Measurements from ENCODE around the gene GREB1L.

Gene GREB1L

DNA sequence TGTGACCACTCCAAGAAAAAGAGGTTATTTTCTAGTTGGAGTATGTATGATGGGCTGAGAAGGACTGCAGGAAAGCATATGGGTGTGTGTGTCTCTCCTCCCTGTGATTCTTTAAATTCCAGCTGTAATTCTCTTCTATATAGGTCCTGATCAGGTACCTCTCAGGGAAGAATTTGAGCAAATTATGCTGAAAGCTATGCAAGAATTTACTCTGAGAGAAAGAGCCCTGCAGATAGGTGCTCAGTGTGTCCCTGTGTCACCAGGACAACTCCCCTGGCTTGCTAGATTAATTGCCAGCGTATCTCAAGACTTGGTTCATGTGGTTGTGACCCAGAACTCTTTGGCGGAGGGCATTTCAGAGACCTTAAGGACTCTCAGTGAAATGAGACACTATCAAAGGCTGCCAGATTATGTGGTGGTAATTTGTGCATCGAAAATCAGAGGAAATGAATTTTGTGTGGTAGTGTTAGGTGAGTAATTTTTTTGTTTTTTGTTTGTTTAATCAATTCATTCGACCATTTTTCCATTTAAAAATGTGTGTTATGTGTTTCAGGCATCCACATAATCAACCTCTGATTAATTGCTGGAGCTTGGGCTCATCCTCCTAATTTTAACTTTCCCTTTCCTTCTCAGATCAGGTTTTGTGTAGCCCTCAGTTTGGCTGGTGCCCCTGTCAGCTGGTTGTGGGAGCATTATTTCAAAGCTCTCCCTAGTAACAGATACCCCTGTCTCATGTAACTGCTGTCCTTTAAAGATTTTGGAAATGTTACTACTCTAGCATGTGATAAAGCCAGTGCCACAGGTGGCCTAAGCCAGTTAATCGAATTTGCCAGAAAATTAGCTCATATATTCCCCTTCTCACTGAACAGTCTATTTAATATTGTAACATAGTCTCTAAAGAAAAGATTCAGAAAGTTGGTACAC, 207.6 kb downstream of the GREB1L start:
- no peak for DNase-seq

DNA sequence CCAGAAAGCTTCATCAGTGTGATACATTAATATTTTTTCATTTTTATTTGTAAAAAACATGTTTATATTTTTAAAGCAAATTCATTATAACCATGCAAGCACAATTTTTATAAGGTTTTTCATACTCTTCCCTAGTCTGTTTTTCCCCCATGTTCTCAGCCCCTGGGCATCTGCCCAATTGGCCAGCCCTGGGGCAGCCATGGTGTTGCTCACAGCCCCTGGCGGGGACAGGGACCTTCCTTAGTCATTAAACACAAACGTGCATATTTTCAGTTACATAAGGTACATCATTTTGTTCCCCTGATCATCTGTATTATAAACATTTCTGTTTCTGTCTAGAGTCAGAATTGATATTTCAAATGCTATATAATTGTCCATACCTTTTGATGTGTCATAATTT, 208.5 kb downstream of the GREB1L start:
- no peak for DNase-seq

DNA sequence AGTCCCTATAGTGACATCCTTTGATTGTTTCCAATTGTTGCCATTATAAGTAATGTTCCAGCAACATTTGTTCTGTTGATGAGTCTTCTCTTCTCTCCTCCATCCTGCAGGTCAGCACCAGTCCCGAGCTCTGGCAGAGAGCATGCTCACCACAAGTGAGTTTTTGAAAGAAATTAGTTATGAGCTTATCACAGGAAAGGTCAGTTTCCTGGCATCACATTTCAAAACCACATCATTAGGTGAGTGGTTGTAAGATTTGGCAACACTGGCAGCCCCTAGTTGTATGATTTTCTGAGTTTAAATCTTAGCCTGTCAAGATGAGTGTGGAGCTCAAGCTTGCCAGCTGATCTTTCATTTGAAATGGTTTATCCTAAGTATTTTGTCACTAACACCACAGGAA, 208.9 kb downstream of the GREB1L start:
- no peak for DNase-seq

DNA sequence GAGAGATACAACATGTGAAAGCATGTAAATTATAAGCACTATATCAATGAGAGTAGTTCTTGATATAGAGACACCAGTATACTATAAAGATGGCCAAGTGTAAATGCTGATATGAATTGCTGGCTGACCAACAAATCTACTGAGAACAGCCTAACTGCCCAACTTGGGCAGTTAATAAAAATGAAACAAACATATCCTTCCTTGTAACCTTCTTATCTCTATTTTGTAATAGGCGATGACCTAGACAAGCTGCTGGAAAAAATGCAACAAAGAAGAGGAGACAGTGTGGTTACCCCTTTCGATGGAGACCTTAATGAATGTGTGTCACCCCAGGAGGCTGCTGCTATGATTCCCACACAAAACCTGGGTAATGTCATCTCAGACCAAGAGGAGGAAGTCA, 209.8 kb downstream of the GREB1L start:
- DNase-seq, result no peak

DNA sequence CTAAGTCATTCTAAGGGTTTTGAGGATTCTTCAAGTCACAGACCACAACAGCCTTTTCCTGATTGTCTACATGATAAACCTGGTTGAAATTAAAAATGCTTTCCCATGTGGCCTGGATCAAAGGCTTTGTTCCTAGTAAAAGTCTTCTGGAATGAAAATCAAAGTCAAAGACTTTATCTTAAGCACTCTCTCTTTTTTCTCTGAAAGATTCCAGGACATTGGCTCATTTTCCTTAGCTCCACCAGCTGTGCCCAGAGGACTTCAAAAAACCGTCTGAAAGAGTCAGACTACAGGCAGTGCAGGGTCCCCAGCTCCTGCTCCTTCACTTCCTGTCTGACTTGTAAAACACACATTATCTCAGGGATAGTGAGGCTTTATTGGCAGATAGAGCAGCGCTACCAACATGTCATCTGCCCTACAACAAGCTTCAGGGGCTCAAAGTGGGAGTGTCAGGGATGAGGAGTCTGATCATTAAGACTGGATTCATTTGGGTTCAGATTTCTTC, 210.3 kb downstream of the GREB1L start:
- DNase-seq, result no peak

DNA sequence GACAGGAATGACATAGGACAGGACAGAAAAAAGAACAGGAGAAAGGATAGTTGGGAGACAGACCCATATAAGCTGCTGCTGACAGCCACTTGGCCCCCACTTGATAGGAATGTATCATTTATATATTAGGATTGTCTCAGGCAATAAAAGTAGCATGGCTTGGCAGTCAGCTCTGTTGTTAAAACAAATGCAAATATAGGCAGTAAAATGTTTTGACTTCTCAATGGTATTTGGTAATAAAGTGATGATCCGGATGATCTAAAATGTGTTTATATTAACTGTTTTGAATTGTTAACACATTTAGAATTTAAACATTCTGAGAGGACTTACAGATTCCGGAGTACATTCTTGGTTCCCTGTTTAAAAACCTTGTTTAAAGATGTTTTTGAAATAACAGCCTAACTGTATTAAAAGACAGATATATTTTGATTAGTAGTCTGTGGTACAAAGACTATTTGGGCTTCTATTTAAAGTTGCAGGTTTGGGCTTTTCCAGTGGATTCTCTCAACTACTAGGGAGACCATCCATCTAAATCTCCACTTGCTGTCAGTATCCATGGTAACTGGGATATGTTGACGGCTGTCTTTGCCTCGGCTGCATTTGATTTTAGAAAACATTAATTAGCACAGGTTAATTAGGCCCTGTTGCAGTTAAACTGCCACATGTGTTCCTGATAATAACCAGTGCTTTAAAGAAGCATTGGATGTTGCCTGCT, 210.9 kb downstream of the GREB1L start:
- no peak for DNase-seq

DNA sequence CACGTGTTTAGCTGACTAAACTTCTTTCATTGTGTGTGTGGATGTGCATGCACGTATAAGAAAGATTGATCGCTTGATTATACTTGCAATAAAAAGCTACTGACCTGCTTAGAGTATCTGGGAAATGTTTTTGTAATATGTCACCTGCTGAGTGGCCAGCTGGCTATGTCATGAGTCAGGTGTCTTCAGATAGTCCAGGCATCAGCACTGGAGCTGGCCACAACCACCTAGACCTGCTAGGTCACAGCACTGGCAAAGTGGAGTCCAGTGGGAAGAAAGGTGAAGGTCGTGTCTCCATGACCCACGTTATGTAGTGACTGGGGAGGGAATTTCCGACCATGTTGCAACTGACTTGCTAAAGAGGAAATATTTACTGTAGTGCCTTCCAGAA, 211.5 kb downstream of the GREB1L start:
- no peak for DNase-seq

DNA sequence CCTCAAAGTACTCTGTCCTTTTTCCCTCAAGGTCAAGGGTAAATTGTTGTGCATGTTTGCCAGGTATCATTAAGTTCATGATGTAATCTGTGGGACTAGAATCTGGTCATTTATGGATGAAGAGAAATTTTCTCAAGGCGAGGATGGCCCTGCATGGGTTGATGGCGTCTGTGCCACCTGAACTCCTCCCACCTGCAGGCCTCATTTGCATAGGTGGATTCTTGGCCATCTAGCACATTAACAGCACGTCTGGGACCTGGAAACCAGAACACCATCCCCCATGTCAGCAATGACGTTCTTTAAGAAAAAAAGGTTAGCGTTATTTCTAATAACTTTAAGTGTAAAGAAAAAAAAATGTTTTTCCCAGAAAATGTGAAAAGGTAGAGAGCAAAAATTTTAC, 212.7 kb downstream of the GREB1L start:
- DNase-seq, result no peak

DNA sequence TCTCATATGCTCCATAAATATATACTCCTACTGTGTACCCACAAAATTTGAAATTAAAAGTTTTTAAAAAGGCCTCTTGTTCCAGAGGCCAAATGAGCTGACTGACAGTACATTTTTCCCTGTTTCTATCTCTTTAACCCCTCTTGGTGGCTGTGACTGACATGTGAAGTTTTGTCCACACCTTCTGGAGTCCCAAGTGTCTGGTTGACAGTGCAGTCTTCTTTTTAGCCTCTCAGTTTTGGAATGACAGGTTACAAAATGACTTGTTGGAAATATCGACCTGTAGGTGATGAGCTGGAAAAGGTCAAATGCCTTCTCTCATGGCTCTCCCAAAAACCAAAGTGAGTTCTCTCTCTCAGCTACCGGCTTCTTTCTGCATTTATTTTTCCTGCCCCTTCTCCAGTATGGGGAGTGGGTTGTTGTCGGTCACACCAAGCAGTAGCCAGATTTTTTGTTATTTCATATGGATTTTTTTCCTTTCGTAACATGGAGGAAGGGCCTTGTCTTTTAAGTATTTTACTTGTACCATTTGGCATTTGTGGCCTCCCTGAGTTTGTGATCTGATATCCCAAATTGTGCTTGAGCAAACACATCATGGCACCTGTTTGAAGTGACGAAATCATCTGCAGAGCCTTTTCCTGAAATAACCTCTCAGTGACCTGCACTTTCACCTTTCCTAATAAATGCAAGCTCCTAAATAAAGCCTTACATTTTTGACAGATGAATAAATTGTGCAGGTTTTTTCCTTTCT, 214.6 kb downstream of the GREB1L start:
- no peak for DNase-seq

DNA sequence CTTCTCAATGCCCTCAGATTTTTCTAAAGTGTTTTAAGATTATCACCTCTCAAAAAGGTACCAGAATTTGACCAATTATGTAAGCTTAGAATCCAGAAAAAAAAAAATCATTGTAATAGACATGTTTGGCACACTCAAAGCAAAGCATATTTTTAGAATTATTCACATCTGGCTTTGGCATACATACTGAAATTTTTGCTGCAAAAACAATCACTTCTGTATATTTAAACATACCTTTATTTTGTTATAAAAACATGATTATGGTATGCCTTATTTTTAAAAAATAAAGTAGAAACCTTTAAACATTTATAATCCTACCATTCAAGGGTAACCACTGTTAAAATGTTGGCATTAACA, 215.1 kb downstream of the GREB1L start:
- no peak for DNase-seq

DNA sequence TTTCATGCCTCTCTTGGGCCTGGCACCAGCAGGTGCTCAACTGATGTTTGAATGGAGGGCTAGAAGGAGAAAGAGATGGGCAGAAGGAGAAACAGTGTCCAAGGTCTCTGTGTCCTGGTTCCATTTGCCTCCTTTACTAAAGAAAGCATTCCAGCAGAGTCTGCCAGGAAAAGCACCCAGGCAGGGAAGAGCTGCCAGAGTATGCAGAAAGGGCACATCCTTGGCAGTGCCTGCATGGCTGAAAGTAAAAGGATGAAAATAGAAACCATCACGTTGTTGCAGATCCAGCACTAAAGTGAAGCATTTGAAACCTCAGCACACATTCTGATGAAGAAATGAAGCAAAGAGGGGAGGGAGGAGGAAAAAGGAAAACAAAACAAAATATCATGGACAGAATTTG, 216.3 kb downstream of the GREB1L start:
- peak in 3 of 56 donors; percentile 3 to 5 (median 4) for DNase-seq

DNA sequence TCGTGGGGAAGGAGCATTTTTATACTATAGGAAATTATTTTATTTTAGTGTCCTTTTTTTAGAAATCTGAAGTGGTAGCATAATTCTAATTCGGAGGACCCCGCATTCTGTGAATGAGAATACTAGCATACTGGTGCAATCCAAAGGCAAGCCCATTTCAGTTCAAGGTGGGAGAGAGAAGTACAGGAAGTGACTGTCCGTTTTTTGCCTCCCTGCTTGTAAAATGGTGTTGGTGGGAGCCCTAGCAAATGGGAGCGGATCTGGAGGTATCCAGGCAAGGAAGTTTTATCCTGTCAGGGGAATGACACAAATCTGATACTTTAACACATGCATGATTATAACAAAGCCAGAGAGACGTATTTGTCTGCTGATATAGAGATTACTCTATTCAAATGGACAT, 216.8 kb downstream of the GREB1L start:
- DNase-seq, result no peak

DNA sequence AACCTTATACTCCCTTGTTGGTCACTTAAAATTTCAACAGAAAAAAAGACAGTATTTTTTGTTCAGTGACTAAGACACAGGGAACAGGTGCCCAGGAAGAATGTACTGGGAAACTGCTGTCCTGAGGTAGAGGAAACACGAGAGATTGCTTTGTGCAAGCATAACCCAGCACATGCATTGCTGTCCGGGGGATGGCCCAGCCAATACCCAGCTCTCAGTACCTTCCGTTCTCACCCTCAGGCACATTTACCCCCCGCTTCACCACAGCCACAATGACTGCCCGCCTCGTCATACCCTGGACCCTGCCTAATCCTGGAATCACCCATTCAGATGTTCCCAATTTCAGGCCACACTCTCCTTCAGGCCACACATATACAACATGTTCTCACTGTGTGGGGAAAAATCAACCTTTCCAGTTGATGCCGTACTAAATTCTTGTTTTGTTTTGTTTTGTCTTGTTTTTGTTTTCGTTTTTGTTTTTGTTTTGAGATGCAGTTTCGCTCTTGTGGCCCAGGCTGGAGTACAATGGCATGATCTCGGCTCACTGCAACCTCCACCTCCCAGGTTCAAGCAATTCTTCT, 217.8 kb downstream of the GREB1L start:
- DNase-seq, result no peak

DNA sequence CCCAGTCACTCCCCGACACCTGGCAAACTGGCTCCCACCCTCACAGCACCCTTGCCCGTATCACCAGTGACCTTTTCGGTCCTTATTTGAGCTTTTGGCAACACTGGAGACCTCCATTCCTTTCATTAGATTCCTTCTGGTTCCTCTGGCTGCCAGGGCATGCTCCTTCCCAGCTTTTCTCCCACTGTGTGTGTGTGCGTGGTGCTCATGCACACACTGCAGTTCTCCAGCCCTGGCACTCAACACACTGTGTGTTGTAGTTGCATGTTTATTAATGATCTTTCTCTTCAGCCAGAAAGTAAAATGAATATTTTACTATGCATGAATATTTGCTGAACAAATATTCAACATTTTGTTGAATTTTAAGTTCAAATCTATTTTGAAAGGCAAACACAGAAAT, 219.4 kb downstream of the GREB1L start:
- no peak for DNase-seq

DNA sequence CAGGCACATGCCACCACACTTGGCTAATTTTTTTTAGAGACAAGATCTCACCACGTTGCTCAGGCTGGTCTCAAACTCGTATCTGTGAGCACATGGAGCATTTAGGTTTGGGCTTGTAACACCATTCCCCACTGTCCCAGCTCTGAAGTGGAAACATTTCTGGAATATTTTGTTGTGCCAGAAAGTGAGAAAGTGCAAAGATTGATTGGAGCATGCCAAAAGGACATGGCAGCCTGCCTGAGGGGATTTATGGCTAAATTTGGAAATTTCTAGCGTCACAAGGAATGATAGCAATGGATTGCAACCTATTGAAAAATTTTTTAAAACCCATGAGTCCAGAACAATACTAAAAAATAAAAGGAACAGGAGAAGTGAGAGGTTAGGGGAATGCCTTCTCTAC, 221.7 kb downstream of the GREB1L start:
- no peak for DNase-seq

DNA sequence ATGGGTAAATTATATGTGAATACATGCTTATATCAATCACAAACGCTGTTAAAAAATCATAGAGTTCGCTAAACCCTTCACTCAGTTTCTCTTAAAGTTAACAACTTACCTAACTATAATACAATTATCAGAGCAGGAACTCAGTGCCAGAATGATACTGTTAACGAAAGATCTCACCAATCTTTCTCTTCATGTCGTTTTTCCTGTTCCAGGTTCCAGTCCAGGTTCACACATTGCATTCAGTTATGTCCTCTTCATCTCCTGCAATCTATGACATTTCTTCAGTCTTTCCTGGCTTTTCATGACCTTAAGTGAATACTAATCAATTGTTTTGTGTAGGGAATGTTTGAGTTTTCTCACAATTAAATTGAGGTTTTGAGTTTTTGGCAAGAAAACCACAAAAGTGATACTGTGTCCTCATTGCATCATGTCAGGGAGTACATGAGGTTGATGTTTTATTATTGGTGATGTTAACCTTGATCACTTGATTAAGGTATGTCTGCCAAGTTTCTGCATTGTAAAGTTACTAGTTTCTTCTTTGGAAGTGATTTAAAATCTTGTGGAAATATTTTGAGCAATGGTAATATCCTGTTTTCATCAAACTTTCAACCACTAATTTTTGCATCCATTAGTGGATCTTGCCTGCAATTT, 226.6 kb downstream of the GREB1L start:
- DNase-seq, result no peak

DNA sequence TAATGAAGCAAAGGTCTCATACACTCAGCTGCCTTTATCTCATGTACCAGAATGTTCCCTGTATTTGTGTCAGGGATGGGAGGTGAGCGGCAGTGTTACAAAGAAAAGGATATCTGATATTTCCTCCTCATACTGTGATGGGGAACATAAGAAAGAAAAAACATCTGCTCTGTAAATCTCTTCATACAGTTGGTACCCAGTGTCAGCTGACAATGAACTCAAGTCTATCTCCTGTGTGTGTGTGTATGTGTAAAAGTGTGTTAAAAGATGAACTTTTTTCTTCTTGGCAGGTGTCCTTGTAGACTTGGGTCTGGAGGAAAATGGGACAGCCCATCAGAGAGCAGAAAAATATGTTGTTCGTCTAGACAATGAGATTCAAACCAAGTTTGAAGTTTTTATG, 230.7 kb downstream of the GREB1L start:
- no peak for DNase-seq

DNA sequence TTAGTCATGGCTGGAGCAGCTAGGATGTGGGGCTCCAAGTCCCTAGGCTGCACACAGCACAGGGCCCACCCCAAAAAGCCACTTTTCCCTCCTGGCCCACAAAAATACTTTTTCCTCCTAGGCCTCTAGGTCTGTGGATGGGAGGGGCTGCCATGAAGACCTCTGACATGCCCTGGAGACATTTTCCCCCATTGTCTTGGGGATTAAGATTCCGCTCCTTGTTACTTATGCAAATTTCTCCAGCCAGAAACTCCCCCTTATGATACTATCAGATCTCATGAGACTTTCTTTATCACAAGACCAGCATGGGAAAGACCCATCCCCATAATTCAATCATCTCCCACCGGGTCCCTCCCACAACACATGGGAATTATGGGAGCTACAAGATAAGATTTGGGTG, 232.6 kb downstream of the GREB1L start:
- DNase-seq, result no peak

DNA sequence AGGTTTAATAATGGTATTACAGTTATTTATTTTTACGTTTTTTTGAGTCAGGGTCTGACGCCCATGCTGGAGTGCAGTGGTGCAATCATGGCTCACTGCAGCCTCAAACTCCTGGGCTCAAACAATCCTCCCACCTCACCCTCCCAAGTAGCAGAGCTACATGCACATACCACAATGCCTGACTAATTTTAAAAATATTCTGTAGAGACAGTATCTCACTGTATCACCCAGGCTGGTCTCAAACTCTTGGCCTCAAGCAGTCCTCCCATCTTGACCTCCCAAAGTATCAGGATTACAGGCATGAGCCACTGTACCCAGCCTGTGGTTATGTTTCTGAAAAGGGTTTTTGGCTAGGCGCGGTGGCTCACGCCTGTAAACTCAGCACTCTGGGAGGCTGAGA, 237.7 kb downstream of the GREB1L start:
- DNase-seq, result no peak

DNA sequence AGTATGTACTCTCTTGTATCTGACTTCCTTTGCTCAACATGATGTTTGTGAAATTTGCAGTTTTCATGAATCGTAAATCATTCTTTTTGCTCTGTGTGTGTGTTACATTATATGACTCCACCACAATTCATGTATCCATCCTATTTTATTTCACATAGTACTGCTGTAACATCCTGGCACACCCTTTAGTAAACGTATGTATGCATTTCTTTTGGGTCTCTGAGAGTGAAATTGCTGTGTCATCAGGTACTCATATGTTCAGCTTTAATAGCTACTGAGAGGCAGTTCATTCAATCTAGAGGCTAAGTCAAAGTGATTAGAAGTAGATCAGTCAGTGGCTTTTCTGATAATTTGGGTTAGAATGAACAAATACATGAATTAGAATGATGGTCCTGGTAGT, 239.7 kb downstream of the GREB1L start:
- no peak for DNase-seq

DNA sequence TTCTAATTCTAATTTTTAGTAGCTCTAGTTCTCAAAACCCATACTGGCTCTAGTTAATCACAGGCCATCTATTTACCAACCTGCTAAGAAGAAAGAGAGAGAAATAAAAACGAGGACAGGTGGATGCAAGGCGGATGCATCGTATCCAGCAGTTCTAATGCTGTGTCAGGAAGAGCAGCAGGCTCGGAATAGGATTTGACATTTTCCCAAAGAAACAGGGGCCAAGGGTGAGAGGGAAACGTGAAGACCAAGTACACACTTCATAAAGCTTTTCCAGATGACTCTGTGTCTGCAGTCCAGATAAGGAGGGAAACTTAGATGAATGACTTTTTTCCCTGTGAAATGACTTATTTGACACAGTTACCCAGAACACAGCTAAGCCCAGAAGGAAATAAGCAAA, 241.0 kb downstream of the GREB1L start:
- DNase-seq, result no peak
